GM12873 (cell line): Measurements from ENCODE around the gene VWF.

Experiments
- CTCF ChIP-seq: IDR thresholded peaks from 2 replicates; pipeline ENCODE4 v1.5.1; 2012; ENCODE audit warnings: low read depth, mild to moderate bottlenecking, moderate library complexity, low read length, control low read depth; ENCODE audit not compliant: insufficient read depth; ENCODE audit errors: missing control alignments

VWF gene

GRCh38 chr12:5982106-5982505, 142.4 kb downstream of the VWF start:
- TF ChIP-seq CTCF, result no peak

- TF ChIP-seq CTCF, result no peak
These were observed 146.9 kb downstream of the VWF start for GRCh38 chr12:5977556-5977955.

- no peak for TF ChIP-seq CTCF
These were observed 147.8 kb downstream of the VWF start for GRCh38 chr12:5976711-5977110.

GRCh38 chr12:5976196-5976595, 148.3 kb downstream of the VWF start:
- TF ChIP-seq CTCF, result no peak

- no peak for TF ChIP-seq CTCF
These were observed 150.9 kb downstream of the VWF start for GRCh38 chr12:5973461-5974115.

GRCh38 chr12:5972387-5972786, 152.1 kb downstream of the VWF start:
- TF ChIP-seq CTCF, result no peak

- no peak for TF ChIP-seq CTCF
These were observed 153.1 kb downstream of the VWF start for GRCh38 chr12:5971194-5971850.
